ENCODE data around the gene MAP3K12. TPM values are rescaled to one million over a fixed set of nuclear protein-coding genes. Genes with fewer than 3 reads are reported as not detected.

Gene MAP3K12
- total RNA-seq, 1 experiment from 2014 or later: 4.6 TPM

DNA sequence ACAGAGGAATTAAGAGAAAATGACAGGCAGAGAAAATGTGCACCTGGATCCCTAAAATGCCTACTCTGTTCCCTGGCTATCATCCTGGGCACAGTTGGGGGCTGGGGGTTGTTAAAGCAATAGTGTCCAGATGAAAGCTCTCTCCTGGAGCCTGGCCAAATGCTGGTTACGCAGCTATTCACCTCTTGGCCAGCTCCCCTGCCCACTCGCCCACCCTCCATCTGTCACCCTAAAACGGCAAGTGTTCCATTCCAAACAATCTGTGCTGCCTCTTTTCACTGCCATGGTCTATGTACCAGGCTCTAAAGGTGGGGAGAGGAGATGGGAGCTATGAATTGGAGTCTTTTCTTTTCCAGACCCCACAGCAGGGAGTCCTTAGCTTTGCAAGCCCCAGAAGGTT lies 32.8 kb upstream of the MAP3K12 start:
- no peak overlapping the region for H3K4me3 Mint-ChIP-seq (ENCODE audit: low read depth, unreplicated experiment)
- H3K27ac Mint-ChIP-seq (ENCODE audit: unreplicated experiment): no peak overlapping the region
- CTCF ChIA-PET: no interaction called here
- no peaks in the 10 kb centered on the region for H3K27me3 Mint-ChIP-seq (ENCODE audit: unreplicated experiment)
- no peaks in the 10 kb centered on the region for H3K9me3 Mint-ChIP-seq (ENCODE audit: low read depth, unreplicated experiment)
- no TSS peak for BruUV-seq (replicated peaks)
- TF ChIP-seq, protein P1, sequence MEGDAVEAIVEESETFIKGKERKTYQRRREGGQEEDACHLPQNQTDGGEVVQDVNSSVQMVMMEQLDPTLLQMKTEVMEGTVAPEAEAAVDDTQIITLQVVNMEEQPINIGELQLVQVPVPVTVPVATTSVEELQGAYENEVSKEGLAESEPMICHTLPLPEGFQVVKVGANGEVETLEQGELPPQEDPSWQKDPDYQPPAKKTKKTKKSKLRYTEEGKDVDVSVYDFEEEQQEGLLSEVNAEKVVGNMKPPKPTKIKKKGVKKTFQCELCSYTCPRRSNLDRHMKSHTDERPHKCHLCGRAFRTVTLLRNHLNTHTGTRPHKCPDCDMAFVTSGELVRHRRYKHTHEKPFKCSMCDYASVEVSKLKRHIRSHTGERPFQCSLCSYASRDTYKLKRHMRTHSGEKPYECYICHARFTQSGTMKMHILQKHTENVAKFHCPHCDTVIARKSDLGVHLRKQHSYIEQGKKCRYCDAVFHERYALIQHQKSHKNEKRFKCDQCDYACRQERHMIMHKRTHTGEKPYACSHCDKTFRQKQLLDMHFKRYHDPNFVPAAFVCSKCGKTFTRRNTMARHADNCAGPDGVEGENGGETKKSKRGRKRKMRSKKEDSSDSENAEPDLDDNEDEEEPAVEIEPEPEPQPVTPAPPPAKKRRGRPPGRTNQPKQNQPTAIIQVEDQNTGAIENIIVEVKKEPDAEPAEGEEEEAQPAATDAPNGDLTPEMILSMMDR (IDR thresholded peaks at IDR 0.05; ENCODE audit: unreplicated experiment): no peak
- H3K36me3 Mint-ChIP-seq (ENCODE audit: insufficient read depth, unreplicated experiment): peaks cover 30% of the 10 kb centered on the region
- no peaks in the 10 kb centered on the region for H3K4me1 Mint-ChIP-seq (ENCODE audit: low read depth, unreplicated experiment)
- no peak for DNase-seq
- intact Hi-C loops (cut with micrococcal nuclease; ENCODE audit: unreplicated experiment): no loop called here

DNA sequence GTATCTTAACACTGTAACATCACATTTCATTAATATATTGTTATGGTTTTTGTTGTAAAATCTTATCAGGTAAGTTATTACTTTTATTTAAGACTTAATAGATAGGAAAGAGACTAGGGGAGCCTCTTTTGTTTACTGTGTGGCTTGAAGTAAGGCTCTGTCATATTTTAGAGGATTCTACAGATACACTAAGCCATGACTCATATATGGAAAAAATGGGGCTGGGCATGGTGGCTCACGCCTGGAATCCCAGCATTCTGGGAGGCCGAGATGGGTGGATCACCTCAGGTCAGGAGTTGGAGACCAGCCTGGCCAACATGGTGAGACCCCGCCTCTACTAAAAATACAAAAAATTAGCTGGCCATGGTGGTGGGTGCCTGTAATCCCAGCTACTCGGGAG lies 31.7 kb upstream of the MAP3K12 start:
- no peak overlapping the region for H3K4me3 Mint-ChIP-seq (ENCODE audit: low read depth, unreplicated experiment)
- H3K9me3 Mint-ChIP-seq (ENCODE audit: low read depth, unreplicated experiment): no peaks in the 10 kb centered on the region
- no TSS peak for BruUV-seq (replicated peaks)
- CTCF ChIA-PET: interaction anchor here (0.7 kb wide), 1 partner anchor 847 kb away, joined by 3 read pairs; no protein-coding TSS in a partner anchor
- peaks cover 26% of the 10 kb centered on the region for H3K36me3 Mint-ChIP-seq (ENCODE audit: insufficient read depth, unreplicated experiment)
- H3K4me1 Mint-ChIP-seq (ENCODE audit: low read depth, unreplicated experiment): no peaks in the 10 kb centered on the region
- TF ChIP-seq, protein P1 (IDR thresholded peaks at IDR 0.05; ENCODE audit: unreplicated experiment): no peak
- H3K27ac Mint-ChIP-seq (ENCODE audit: unreplicated experiment): no peak overlapping the region
- intact Hi-C loops (cut with micrococcal nuclease; ENCODE audit: unreplicated experiment): no loop called here
- no peak for DNase-seq
- no peaks in the 10 kb centered on the region for H3K27me3 Mint-ChIP-seq (ENCODE audit: unreplicated experiment)

DNA sequence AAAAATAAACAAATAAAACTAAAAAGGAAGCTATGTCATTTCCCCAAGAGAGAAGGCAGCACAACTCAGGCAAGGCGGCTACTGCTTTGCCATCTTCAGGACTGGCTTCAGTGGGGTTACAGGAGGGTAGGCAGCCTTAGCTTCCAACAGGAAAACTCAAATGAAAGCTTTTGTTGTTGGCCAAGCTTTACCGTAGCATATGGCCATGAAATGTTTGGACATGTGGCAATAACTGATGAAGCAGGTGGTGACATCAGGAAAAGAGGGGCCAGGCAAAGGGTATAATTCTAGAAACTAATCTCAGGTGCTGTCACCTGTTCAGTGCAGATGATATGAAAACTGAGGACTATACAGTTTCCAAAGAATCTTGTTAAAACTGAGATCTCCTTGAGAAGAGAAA lies 30.8 kb upstream of the MAP3K12 start:
- Mint-ChIP-seq H3K27ac (ENCODE audit: unreplicated experiment) (no peak overlapping the region), H3K4me1 (ENCODE audit: low read depth, unreplicated experiment) (no peaks in the 10 kb centered on the region), H3K36me3 (ENCODE audit: insufficient read depth, unreplicated experiment) (peaks cover 27% of the 10 kb centered on the region), H3K9me3 (ENCODE audit: low read depth, unreplicated experiment) (no peaks in the 10 kb centered on the region), H3K4me3 (ENCODE audit: low read depth, unreplicated experiment) (no peak overlapping the region), H3K27me3 (ENCODE audit: unreplicated experiment) (no peaks in the 10 kb centered on the region)
- no peak for DNase-seq
- TF ChIP-seq, protein P1 (IDR thresholded peaks at IDR 0.05; ENCODE audit: unreplicated experiment): no peak
- no TSS peak for BruUV-seq (replicated peaks)
- CTCF ChIA-PET: no interaction called here
- intact Hi-C loops (cut with micrococcal nuclease; ENCODE audit: unreplicated experiment): no loop called here

DNA sequence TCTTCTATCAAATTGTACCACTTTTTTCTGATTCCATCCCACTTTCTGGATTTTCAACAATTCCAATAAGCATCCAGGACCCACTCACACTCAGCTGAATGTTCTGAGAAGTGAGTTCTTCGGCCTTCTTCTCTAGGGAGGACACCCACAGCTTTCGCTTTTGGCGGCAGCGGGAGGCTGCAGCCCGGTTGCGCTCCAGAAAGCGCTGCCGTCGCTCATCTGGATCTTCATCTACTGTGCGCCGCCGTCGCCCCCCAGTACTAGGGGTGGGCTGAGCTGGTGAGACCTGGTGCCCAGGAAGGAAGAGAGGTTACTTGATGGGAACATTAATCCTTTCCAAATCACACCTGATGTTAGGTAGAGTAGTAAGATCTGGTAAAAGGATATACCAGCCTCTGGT lies 25.2 kb upstream of the MAP3K12 start:
- no TSS peak for BruUV-seq (replicated peaks)
- Mint-ChIP-seq H3K4me1 (ENCODE audit: low read depth, unreplicated experiment) (no peaks in the 10 kb centered on the region), H3K27me3 (ENCODE audit: unreplicated experiment) (no peaks in the 10 kb centered on the region), H3K27ac (ENCODE audit: unreplicated experiment) (no peak overlapping the region), H3K36me3 (ENCODE audit: insufficient read depth, unreplicated experiment) (peaks cover 10% of the 10 kb centered on the region), H3K4me3 (ENCODE audit: low read depth, unreplicated experiment) (no peak overlapping the region), H3K9me3 (ENCODE audit: low read depth, unreplicated experiment) (no peaks in the 10 kb centered on the region)
- CTCF ChIA-PET: no interaction called here
- intact Hi-C loops (cut with micrococcal nuclease; ENCODE audit: unreplicated experiment): no loop called here
- no peak for DNase-seq
- TF ChIP-seq, protein P1 (IDR thresholded peaks at IDR 0.05; ENCODE audit: unreplicated experiment): no peak

Data from Calu3 (cell line).